Astrocyte of the spinal cord (primary cell): ENCODE results near the gene UCK1.

ENCODE experiments used
- DNase-seq: peaks from one replicate; pipeline ENCODE4 v3.0.0; 2011; ENCODE audit warnings: low read depth, low spot score
- H3K4me3 ChIP-seq: 2 replicates; pipeline ENCODE4 v1.5.1; 2011; ENCODE audit warnings: low read depth, mild to moderate bottlenecking, low read length, moderate library complexity
- CTCF ChIP-seq: IDR thresholded peaks from 2 replicates; pipeline ENCODE4 v1.5.1; 2012; ENCODE audit warnings: low read depth, mild to moderate bottlenecking, low read length, inconsistent platforms
- in situ Hi-C: cut with HindIII; loops from 2 replicates; pipeline ENCODE4 v1.10.0; 2017; ENCODE audit warnings: low sequenced_read_pairs

Gene UCK1

DNA sequence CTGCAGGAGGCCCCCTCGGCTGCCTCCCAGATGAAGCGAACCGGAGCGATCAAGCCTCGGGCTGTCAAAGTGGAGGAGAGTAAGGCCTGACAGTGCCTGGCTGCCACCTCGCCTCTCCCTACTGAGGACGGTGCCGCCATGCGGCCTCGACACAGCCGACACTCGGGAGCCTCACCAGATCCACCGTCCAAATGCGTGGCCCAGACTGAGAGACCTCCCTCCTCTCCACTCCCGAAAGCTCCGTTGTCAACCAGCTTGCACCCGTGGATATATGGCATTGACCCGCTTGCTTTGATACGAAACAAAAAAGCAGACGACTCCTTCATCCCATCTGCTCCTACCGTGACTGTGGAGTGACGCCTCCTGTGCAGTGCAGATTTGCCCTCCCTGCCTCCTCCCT is 35.3 kb downstream of the UCK1 start:
- no peak for TF ChIP-seq CTCF
- no peak for DNase-seq
- in situ Hi-C loops, result no loop called here

GRCh38 chr9:131494296-131494870 is 36.7 kb downstream of the UCK1 start:
- DNase-seq, result no peak
- in situ Hi-C loops, result no loop called here
- H3K4me3 ChIP-seq, result no peak overlapping the region
- TF ChIP-seq CTCF, result no peak

More for the DNA sequence above, 35.3 kb downstream of the UCK1 start:
- H3K4me3 ChIP-seq, result no peak overlapping the region

GRCh38 chr9:131492070-131492469 is 39.0 kb downstream of the UCK1 start:
- TF ChIP-seq CTCF, result no peak
- in situ Hi-C loops, result no loop called here
- DNase-seq, result no peak
- H3K4me3 ChIP-seq, result no peak overlapping the region

DNA sequence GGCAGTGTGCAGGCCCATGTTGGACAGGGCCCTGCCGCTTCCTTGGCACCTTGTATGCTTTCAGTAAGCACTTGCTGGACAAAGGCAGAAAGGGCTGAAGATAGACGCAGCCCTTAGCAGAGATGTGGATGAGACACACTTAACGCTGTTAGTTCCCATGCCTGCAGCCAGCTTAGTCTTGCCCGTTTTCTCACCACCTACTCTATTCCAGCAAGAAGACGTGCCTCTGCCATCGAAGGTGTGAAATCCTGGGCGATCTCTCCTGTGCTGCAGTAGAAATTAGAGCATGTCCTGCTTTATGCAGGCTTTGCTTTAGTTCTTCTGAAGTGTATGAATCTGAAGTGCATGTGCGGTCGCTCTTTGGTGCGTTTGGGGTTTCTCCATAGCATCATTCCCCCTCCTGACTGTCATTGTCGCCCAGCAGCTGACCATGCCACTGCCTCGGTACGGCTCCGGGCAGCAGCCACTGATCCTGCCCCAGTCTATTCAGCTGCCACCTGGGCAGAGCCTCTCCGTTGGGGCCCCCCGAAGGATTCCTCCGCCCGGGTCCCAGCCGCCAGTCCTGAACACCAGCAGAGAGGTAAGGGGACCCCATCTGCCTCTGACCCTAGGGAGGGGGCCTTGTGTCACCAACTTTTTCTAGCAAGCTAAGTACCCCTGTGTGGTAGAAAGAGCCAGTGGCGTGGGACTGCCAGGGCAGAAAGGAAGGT is 39.9 kb downstream of the UCK1 start:
- TF ChIP-seq CTCF, result no peak
- no peak for DNase-seq
- in situ Hi-C loops, result no loop called here
- H3K4me3 ChIP-seq, result no peak overlapping the region

GRCh38 chr9:131490514-131490913 is 40.5 kb downstream of the UCK1 start:
- no peak overlapping the region for H3K4me3 ChIP-seq
- DNase-seq, result peak; percentile 67
- in situ Hi-C loops, result no loop called here
- no peak for TF ChIP-seq CTCF

- in situ Hi-C loops, result no loop called here
- TF ChIP-seq CTCF, result no peak
- no peak for DNase-seq
- no peak overlapping the region for H3K4me3 ChIP-seq
Observed at GRCh38 chr9:131487621-131488031, 43.4 kb downstream of the UCK1 start.
